NT2/D1 (cell line): ENCODE results near the gene MYO3B.

ENCODE experiments used
- SUZ12 ChIP-seq: IDR thresholded peaks from 2 replicates; pipeline ENCODE4 v1.6.1; 2011; ENCODE audit not compliant: insufficient read length, insufficient read depth; ENCODE audit errors: extremely low read depth
- ZNF274 ChIP-seq: IDR thresholded peaks from 2 replicates; pipeline ENCODE4 v1.6.1; 2011; ENCODE audit warnings: mild to moderate bottlenecking, low read depth, low read length

- TF ChIP-seq SUZ12 (no peak), ZNF274 (no peak)
Measured at GRCh38 chr2:170466632-170467031, 288.7 kb downstream of the MYO3B start.
